SKM-1 (cell line): ENCODE results near the gene MRPS22.
A peak's percentile ranks its signal among the peaks of the same experiment; 100 is the strongest.

ENCODE experiments used
- DNase-seq: peaks from one replicate; lab custom pipeline; 2025; ENCODE audit not compliant: unreplicated experiment; lab: John Stamatoyannopoulos, UW

Gene MRPS22

GRCh38 chr3:139311557-139311956 is 32.3 kb upstream of the MRPS22 start:
- no peak for DNase-seq

DNA sequence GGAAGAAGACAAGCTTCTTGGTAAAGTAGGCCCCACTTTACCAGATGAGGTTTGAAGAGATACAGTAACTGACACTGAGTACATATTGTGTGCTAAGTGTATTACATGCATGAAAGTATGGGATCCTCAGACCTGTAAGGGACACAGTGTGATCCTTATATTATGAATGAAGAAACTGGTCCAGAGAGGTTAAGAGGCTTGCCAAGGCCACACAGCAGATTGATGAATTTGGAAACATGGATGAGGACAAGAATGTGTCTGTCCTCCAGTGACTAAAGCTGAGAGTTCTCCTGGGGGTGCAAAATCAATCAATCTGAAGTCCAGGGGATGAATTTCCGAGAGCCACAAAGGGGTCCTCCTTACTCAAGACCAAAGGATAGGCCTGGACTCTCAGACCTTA is 31.4 kb upstream of the MRPS22 start:
- no peak for DNase-seq

DNA sequence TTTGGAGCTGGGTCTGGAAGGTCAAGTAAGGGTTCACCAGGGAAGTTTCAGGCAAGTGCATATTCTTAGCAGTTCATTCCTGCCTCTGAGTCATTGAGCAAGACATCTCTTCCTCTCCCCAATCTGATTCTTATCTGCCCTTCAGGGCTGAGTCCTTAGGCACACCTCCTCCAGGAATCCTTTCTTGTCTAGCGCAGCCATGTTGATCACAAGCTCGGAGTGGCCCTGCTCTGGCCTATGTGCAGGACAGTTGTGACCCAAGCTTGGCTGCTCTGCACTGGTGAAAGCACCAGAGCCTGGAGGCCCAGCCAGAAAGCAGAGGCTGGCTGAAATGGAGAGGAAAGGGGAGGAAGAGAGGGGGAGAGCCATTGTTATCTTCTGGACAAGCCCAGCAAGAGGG is 30.9 kb upstream of the MRPS22 start:
- no peak for DNase-seq

- no peak for DNase-seq
These were observed 29.9 kb upstream of the MRPS22 start for GRCh38 chr3:139313921-139314320.

DNA sequence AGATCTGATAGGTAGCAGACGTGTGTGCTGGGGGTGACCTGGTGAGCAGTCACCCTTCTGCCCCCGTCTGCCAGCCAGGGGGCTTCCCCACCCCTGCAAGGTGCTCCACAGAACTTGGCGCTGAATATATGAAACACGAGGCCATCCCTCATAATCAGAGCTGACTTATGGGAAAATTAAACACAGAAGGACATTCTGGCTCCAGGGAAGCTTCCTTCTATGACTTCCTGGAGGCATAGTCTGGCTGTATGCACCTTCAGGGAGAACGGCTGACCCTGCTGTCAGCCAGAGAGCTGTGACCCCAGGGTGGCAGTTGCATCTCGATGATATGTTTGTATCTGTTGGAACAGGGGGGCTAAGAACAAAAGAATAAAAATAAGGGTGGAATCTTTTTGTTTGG is 26.6 kb upstream of the MRPS22 start:
- DNase-seq: no peak

DNA sequence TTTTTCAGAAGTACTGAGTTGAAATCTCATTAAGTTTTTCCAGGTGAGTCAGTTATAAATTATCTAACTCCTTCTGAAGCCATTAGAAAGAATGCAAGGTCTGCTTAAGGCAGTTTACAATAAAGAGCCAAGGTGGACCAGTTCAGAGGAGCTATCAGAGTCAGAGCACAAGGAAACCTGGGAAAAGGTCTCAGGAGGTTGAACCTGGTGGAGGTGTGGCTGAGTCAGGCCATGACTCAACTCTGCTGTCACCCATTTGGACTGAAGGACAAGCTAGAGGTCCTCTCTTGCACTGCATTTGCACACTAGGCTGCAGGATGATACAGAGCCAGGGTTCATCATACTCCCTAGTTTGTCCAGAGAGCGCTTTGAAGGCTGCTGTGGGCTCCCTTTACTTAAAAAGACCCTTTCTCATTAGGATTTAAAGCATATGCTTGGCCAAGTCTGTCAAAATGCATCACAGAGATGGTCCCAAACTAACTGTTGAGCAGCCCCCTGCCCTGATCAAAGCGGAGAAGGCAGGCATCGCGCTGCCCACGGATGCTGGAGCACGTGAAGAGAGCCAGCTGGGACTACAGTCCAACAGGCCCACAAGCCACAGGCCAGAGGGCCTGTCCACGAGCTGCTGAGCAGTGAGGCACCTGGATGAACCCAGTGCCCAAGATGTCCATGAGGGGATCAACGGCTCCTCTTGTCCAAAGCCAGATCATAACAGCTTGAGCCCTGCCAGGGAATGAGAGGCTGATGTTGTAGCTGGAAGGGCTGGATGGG is 26.0 kb upstream of the MRPS22 start:
- no peak for DNase-seq

GRCh38 chr3:139318431-139318816 is 25.4 kb upstream of the MRPS22 start:
- DNase-seq: no peak

GRCh38 chr3:139318826-139319225 is 25.0 kb upstream of the MRPS22 start:
- no peak for DNase-seq

DNA sequence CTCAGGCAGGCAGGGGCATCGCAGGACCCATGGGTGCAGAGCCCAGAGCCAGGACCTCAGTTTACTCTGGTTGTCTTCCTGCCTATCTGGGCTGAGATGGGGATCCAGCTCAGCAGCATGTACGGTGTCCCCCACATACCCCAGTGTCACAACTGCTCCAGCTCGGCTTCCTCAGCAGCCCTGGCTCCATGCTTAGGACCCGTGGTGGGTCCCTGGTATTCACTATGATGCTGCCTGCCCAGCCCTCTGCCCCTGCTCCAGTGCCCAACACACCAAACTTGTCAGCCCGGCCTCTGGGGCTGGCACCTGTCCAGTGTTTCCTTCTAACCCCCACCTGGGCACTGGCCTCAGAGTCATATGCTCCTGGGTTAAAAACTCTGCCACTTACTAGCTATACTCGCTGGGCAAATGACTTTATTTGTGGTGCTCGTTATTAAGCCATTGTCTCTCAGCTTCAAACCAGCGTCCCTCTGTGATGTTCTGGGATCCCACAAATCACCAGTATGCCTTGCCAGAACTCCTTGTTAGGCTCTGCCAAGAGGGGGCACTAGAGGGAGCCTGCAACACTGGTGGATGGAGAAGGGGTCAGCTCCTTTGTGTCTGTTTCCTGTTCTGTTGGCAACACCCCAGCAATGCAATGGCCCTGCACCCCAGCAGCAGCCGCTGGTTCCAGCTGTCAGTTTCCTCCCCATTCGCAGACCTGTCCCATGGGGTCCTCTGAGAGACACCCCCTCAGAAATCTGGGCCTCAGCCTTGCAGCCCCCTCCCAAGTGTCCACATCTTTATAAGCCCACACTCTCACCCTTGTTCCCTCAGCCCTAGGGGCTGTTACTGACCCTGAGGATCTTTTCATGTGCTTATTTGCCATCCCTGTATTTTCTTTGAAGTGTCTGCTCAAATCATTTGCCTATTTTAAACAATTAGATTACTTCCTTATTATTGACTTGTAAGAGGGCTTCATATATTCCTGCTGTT is 24.1 kb upstream of the MRPS22 start:
- DNase-seq: no peak

DNA sequence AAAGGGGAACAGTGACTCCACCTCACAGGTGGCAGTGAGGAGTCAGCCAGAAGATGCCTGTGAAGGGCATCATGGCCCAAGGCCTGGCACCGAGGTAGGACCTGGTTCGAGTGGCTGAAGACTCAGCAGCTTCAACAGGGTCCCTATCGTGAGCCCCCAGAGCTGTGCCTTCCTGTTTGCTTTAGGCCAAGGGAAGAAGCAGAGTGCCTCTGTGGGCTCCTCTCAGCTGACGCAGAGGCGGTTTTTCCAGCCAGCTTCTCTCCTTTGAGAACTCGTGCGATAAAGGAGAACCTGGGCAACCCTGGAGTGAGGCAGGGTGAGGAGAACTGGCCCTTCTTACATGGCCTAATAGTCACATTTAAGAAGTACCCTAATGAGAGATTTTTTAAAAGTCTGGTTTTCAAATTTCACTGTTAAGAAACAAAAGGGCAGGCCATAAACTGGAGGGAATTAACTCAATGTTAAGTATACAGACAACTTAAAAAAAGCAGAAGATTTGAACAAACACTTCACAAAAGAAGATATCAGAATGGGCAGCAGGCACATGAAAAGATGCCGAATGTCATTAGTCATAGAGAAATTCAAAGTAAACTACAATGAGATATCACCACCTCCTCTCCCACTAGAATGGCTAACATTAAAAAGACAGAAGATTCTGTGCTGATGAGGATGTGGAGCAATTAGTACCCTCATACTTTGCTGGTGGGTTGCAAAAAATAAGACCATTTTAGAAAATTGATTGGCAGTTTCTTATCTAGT is 23.1 kb upstream of the MRPS22 start:
- DNase-seq: no peak

- DNase-seq: no peak
These were observed 21.5 kb upstream of the MRPS22 start for GRCh38 chr3:139322346-139322745.

- no peak for DNase-seq
These were observed 20.7 kb upstream of the MRPS22 start for GRCh38 chr3:139323146-139323545.

DNA sequence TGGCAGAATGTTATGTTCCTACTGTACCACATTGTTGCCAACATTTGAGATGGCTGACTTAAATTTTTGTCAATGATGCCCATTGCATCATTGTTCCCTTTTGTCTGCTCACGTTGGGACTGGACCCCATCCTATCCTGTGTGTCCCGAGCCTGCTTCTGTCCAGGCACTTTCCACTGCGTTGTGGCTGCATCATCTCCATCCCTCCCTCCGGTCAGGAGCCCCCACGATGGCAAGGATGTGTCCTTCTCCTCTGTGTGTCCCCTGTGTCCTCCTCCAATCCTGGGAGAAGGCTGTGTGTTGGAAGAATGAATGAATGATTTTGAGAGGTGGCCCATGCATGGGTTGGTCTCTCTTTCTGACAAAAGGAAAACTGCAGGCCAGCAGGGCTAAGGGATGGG is 19.4 kb upstream of the MRPS22 start:
- no peak for DNase-seq

- DNase-seq: no peak
These were observed 18.3 kb upstream of the MRPS22 start for GRCh38 chr3:139325551-139325950.

- DNase-seq: no peak
These were observed 17.7 kb upstream of the MRPS22 start for GRCh38 chr3:139326131-139326530.

GRCh38 chr3:139326707-139327106 is 17.1 kb upstream of the MRPS22 start:
- DNase-seq: no peak

DNA sequence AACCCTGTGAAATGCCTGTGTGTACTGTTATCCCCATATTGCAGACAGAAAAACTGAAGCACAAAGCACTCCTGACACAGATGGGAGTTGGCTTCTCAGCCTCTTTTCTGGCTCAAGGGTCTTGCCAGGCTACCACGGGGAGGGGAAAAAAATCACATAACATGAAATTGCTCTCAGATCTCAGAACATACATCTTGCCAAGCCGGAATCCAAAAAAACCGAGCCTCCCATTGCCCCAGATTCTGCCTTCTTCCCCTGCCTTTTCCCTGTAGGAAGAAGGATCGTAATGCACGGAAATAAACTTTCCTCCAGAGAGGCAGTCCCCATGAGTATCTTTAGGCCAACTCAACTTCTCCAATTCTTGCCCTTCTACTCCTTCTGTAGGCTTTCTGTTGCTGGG is 16.6 kb upstream of the MRPS22 start:
- no peak for DNase-seq

- DNase-seq: no peak
These were observed 16.0 kb upstream of the MRPS22 start for GRCh38 chr3:139327861-139328260.

DNA sequence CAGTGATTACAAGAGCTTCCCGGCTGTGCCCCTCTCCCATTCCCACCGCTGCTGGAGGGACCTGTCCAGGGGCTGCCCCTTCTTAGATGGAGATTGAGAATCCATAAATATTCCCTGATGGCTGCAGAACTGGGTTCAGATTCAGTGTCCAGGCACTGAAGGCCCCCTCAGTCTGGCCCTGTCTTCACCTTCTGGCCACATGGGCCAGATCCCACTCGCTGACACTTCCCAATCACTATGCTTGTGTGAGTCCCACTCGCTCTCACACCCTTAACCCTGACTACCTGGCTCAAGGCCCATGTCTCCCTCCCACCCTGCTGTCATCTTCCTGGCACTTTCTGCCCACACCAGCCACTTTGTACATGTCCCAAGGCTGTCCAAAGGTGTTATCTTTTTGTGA is 15.5 kb upstream of the MRPS22 start:
- DNase-seq: no peak

- DNase-seq: peak; percentile 80
These were observed 14.4 kb upstream of the MRPS22 start for GRCh38 chr3:139329364-139329850.

DNA sequence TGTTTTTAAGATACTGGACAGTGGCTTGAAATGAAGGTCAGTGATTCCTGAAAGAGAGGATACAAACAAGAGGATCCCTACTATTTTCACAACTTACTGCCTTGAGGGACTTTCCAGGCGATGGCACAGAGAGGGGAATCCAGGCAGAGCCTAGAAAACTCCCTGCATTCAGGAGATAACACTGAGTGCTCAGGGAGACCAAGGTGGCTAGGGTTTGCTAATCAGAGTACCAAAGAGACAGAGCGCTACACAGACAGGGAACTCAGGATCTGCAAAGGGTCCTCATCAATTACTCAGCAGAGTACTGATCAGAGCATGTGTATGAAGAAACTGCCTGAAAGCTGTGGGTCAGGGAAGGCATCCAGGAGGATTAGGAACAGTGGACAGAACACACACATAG is 11.7 kb upstream of the MRPS22 start:
- DNase-seq: no peak
